Smooth muscle cell (in vitro differentiated cells): ENCODE results near the gene GFAP. TPM values are rescaled to one million over a fixed set of nuclear protein-coding genes. Genes with fewer than 3 reads are reported as not detected.

Source experiments
- DNase-seq: peaks from one replicate; lab custom pipeline; 2025; ENCODE audit not compliant: unreplicated experiment; lab: John Stamatoyannopoulos, UW
- H2AFZ ChIP-seq: fragments of 200-600 bp; sonication (generic); 2 replicates; pipeline ENCODE4 v1.6.0; 2016; ENCODE audit warnings: antibody characterized with exemption, low read depth, mild to moderate bottlenecking
- H3F3A ChIP-seq: fragments of 200-600 bp; sonication (generic); 2 replicates; pipeline ENCODE4 v1.6.0; 2017; ENCODE audit warnings: antibody characterized with exemption, low read depth
- H3K27ac ChIP-seq: fragments of 200-600 bp; sonication (generic); 2 replicates; pipeline ENCODE4 v1.5.1; 2016; ENCODE audit warnings: low read depth, mild to moderate bottlenecking
- H3K27me3 ChIP-seq: fragments of 200-600 bp; sonication (generic); 2 replicates; pipeline ENCODE4 v1.6.1; 2016; ENCODE audit warnings: low read depth, mild to moderate bottlenecking
- H3K36me3 ChIP-seq: fragments of 200-600 bp; sonication (generic); 2 replicates; pipeline ENCODE4 v1.5.1; 2016; ENCODE audit warnings: low read depth
- H3K4me1 ChIP-seq: fragments of 200-600 bp; sonication (generic); 2 replicates; pipeline ENCODE4 v1.5.1; 2016; ENCODE audit warnings: low read depth
- H3K4me2 ChIP-seq: fragments of 200-600 bp; sonication (generic); 2 replicates; pipeline ENCODE4 v1.6.0; 2016; ENCODE audit warnings: mild to moderate bottlenecking
- H3K4me3 ChIP-seq: fragments of 200-600 bp; sonication (generic); 2 replicates; pipeline ENCODE4 v1.5.1; 2016; ENCODE audit warnings: mild to moderate bottlenecking
- H3K79me2 ChIP-seq: fragments of 200-600 bp; sonication (generic); 2 replicates; pipeline ENCODE4 v1.6.0; 2016; ENCODE audit warnings: low read depth, mild to moderate bottlenecking
- H3K9ac ChIP-seq: fragments of 200-600 bp; sonication (generic); 2 replicates; pipeline ENCODE4 v1.6.0; 2016; ENCODE audit warnings: low read depth
- H3K9me3 ChIP-seq: fragments of 200-600 bp; sonication (generic); replicated peaks from 2 replicates; pipeline ENCODE4 v1.5.1; 2016; ENCODE audit warnings: low read depth
- H4K20me1 ChIP-seq: fragments of 200-600 bp; sonication (generic); 2 replicates; pipeline ENCODE4 v1.6.0; 2016; ENCODE audit warnings: low read depth
- CTCF ChIP-seq: fragments of 200-600 bp; sonication (generic); IDR thresholded peaks from 2 replicates; pipeline ENCODE4 v1.5.1; 2017; ENCODE audit warnings: borderline replicate concordance, mild to moderate bottlenecking, antibody characterized with exemption; ENCODE audit not compliant: insufficient read depth, poor library complexity, severe bottlenecking
- WGBS: methylation state at CpG from one replicate; pipeline ENCODE4 v1.1.7; 2016; ENCODE audit warnings: low lambda C conversion rate; 5-methylcytosine and 5-hydroxymethylcytosine counted together
- microRNA-seq: library from miRNA; unstranded; fragments of <30 nt; microRNA quantifications from one replicate; pipeline ENCODE4, GENCODE V29; 2016; ENCODE audit warnings: borderline number of aligned reads
- polyA plus RNA-seq: library from polyadenylated mRNA; unstranded; fragments of >200 nt; fragmentation: Nextera tagmentation; extraction: Ambion mirVana; gene quantifications from 2 replicates; pipeline ENCODE4 v1.2.1, GENCODE V29; 2016
- small RNA-seq: library from RNA; depleted of rRNA; stranded (forward); fragments of <200 nt; gene quantifications from one replicate; pipeline ENCODE3, GENCODE V24; 2014
- total RNA-seq: library from RNA; depleted of rRNA; stranded (reverse); fragments of >200 nt; gene quantifications from 2 replicates; pipeline ENCODE4 v1.2.3, GENCODE V29; 2014

GFAP gene
- total and polyA plus RNA-seq, 2 experiments from 2014 or later, result 0.04 to 0.64 TPM

- no peak for TF ChIP-seq CTCF
- 95% methylated on average over 5 of the region's 5 CpGs for WGBS
- H3K79me2 ChIP-seq, result no peaks in the 10 kb centered on the region
Observed at GRCh38 chr17:44854192-44854591, 61.1 kb downstream of the GFAP start.

More at GRCh38 chr17:44854192-44854591, 61.1 kb downstream of the GFAP start:
- no peaks in the 10 kb centered on the region for H3K4me1 ChIP-seq
- H3F3A ChIP-seq, result no peaks in the 10 kb centered on the region
- no peak overlapping the region for H3K4me3 ChIP-seq
- DNase-seq, result no peak
- H3K27ac ChIP-seq, result no peak overlapping the region
- no peaks in the 10 kb centered on the region for H4K20me1 ChIP-seq
- no peak overlapping the region for H3K4me2 ChIP-seq
- peaks cover 16% of the 10 kb centered on the region for H3K36me3 ChIP-seq
- no peaks in the 10 kb centered on the region for H3K27me3 ChIP-seq
- no peaks in the 10 kb centered on the region for H3K9me3 ChIP-seq
- H3K9ac ChIP-seq, result no peak overlapping the region
- H2AFZ ChIP-seq, result no peak overlapping the region

Small RNA genes lying within 50 kb of the gene (microRNA-seq; reads per million reads assigned to microRNA genes)
- 3.5 reads per million for gene MIR6783

Small RNA genes lying within 50 kb of the gene (small RNA-seq; reads per million reads assigned to genes)
- gene CCDC103, result not detected
- 0.08 reads per million for gene MIR6783
- not detected for gene RN7SL405P

Other genes starting within 250 kb of the GFAP start
- 26.9 and 29.0 TPM in 2 replicates for gene CCDC43, start 225.7 kb downstream of the GFAP start, total RNA-seq
- gene CCDC43, start 225.7 kb downstream of the GFAP start, polyA plus RNA-seq, result 19.3 and 25.4 TPM in 2 replicates
- gene DBF4B, start 206.8 kb downstream of the GFAP start, total RNA-seq, result 1.6 and 3.3 TPM in 2 replicates
- gene DBF4B, start 206.8 kb downstream of the GFAP start, polyA plus RNA-seq, result 2.7 and 4.1 TPM in 2 replicates
- 0.40 TPM in 1 of 2 replicates, not detected in the other for gene ADAM11, start 156.5 kb downstream of the GFAP start, total RNA-seq
- gene ADAM11, start 156.5 kb downstream of the GFAP start, polyA plus RNA-seq, result 0.27 and 0.48 TPM in 2 replicates
- 9.2 and 16.1 TPM in 2 replicates for gene GJC1, start 85.2 kb downstream of the GFAP start, total RNA-seq
- gene GJC1, start 85.2 kb downstream of the GFAP start, polyA plus RNA-seq, result 6.3 and 8.0 TPM in 2 replicates
- not detected in 2 replicates for gene HIGD1B, start 67.6 kb downstream of the GFAP start, total RNA-seq
- gene HIGD1B, start 67.6 kb downstream of the GFAP start, polyA plus RNA-seq, result 0.39 and 0.61 TPM in 2 replicates
- gene EFTUD2, start 16.1 kb downstream of the GFAP start, total RNA-seq, result 57.2 and 77.5 TPM in 2 replicates
- 76.0 and 76.5 TPM in 2 replicates for gene EFTUD2, start 16.1 kb downstream of the GFAP start, polyA plus RNA-seq
- 2.4 and 2.7 TPM in 2 replicates for gene KIF18B, start 32.3 kb upstream of the GFAP start, total RNA-seq
- gene KIF18B, start 32.3 kb upstream of the GFAP start, polyA plus RNA-seq, result 3.4 and 3.9 TPM in 2 replicates
- not detected in 2 replicates for gene C1QL1, start 52.8 kb upstream of the GFAP start, total RNA-seq
- 5.5 and 5.6 TPM in 2 replicates for gene C1QL1, start 52.8 kb upstream of the GFAP start, polyA plus RNA-seq
- 24.3 and 42.3 TPM in 2 replicates for gene DCAKD, start 136.1 kb upstream of the GFAP start, total RNA-seq
- 25.7 and 28.4 TPM in 2 replicates for gene DCAKD, start 136.1 kb upstream of the GFAP start, polyA plus RNA-seq
- gene NMT1, start 145.8 kb upstream of the GFAP start, total RNA-seq, result 78.7 and 87.6 TPM in 2 replicates
- gene NMT1, start 145.8 kb upstream of the GFAP start, polyA plus RNA-seq, result 105 and 148 TPM in 2 replicates
- gene PLCD3, start 217.0 kb upstream of the GFAP start, total RNA-seq, result 24.0 and 43.3 TPM in 2 replicates
- 33.4 and 33.7 TPM in 2 replicates for gene PLCD3, start 217.0 kb upstream of the GFAP start, polyA plus RNA-seq
- gene ACBD4, start 220.2 kb upstream of the GFAP start, total RNA-seq, result 0.49 and 4.6 TPM in 2 replicates
- gene ACBD4, start 220.2 kb upstream of the GFAP start, polyA plus RNA-seq, result 5.0 and 5.9 TPM in 2 replicates
- 9.3 and 13.7 TPM in 2 replicates for gene HEXIM1, start 233.0 kb upstream of the GFAP start, total RNA-seq
- gene HEXIM1, start 233.0 kb upstream of the GFAP start, polyA plus RNA-seq, result 9.4 TPM in 2 replicates
- gene HEXIM2, start 246.4 kb upstream of the GFAP start, total RNA-seq, result 3.4 TPM in 2 replicates
- gene HEXIM2, start 246.4 kb upstream of the GFAP start, polyA plus RNA-seq, result 6.1 and 6.8 TPM in 2 replicates